Activated naive CD8-positive, alpha-beta T cell treated with anti-CD3 and anti-CD28 coated beads, Interleukin-2, amount 10 ng/mL, durations not matched to agents 7 days and 5 days (primary cell): Measurements from ENCODE around the gene EPHA5. TPM values are rescaled to one million over a fixed set of nuclear protein-coding genes. Genes with fewer than 3 reads are reported as not detected.

Experiments
- ATAC-seq: fragments of 150-1000 bp; cut with Tn5 transposase; one replicate; pipeline ENCODE4 v1.10.0; 2021; ENCODE audit warnings: low read depth, moderate library complexity
- POLR2A ChIA-PET: fragments of 350-600 bp; sonication (Branson Sonifier 250); formaldehyde crosslinking; loops from one replicate; lab custom pipeline; 2021; ENCODE audit warnings: antibody characterized with exemption; lab: Charles Lee
- DNase-seq: peaks from one replicate; pipeline ENCODE4 v3.0.0; 2021
- H3K27ac Mint-ChIP-seq: one replicate; pipeline ENCODE4 v1.8.0; 2022; ENCODE audit warnings: mild to moderate bottlenecking, mixed read lengths
- H3K27me3 Mint-ChIP-seq: one replicate; pipeline ENCODE4 v1.8.0; 2022; ENCODE audit warnings: mild to moderate bottlenecking, moderate library complexity, mixed read lengths
- H3K36me3 Mint-ChIP-seq: one replicate; pipeline ENCODE4 v1.8.0; 2021; ENCODE audit warnings: mild to moderate bottlenecking, mixed read lengths
- H3K4me1 Mint-ChIP-seq: one replicate; pipeline ENCODE4 v1.8.0; 2021; ENCODE audit warnings: mixed read lengths
- H3K4me3 Mint-ChIP-seq: one replicate; pipeline ENCODE4 v1.8.0; 2022; ENCODE audit warnings: mild to moderate bottlenecking, moderate library complexity, mixed read lengths
- H3K9me3 Mint-ChIP-seq: one replicate; pipeline ENCODE4 v1.8.0; 2021; ENCODE audit warnings: mixed read lengths
- total RNA-seq, 2 experiments: library from RNA; stranded (reverse); gene quantifications; one replicate each; pipeline ENCODE4 v1.2.3, GENCODE V29; 2021

Gene EPHA5
- total RNA-seq: not detected

DNA sequence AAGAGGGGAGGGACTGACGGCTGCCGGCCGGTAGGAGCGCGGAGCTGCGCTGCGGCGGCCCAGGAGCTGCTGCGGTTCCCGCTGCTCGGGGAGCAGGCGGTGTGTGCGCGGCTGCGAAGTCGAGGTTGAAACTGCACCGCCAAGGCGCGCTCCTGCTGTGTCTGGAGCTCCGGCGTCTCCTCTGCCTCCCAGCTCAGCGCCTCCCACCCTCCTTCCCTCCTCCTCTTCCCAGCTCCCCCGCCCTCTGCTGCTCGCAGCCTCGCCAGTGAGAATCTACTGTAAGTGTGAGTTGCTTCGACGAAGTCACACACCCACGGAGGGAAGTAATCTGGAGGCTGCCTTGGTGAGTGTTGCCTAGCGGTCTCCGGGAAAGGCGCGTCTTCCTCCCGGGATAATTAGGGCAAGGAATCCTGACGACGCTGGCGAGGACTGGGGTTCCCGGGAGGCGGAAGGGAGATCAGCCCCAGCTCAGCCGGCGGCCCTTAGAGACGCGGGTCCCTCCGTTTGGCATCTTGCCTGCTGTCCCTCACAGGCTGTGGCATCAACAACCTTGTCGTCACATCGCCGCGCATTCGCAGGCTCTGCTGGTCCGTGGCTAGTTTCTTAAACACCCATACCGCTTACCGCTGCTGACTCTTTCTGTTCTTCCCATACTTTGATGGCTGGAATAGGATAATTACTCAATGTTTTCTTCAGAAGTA, at the start of gene EPHA5:
Gene EPHA5 (minus strand): TSS at position 159 of the 701 bp plus-strand sequence. CDS start 747 bp downstream, outside the sequence.
- Mint-ChIP-seq H3K4me3 (no peak within 1 kb of the TSS), H3K27me3 (peaks cover 45% of the 10 kb centered on the region), H3K9me3 (no peaks in the 10 kb centered on the region), H3K4me1 (peaks cover 2% of the 10 kb centered on the region), H3K27ac (no peak within 1 kb of the TSS), H3K36me3 (peaks cover 3% of the 10 kb centered on the region)
- DNase-seq (peak; percentile 34), ATAC-seq (peak; percentile 42)
- POLR2A ChIA-PET: no interaction called here

DNA sequence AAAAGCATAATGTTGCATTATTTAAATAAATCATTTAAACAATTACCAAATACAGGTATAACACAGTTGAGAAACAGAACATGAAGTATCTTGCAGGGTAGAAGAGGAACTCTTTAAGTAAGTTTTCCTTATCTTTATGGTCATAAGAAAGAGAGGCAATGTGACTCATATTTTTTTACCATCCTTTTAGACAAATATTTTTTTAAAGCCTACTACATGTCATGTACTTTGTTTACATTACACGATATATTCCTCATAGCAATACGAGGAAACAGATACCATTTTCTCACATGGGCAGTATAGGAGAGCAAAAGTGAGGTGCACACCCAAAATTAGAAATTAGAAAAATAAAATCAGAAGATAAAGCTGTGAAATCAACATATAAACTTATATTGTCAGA, 49.3 kb upstream of the EPHA5 start:
- H3K36me3 Mint-ChIP-seq: no peaks in the 10 kb centered on the region
- H3K27ac Mint-ChIP-seq: no peak overlapping the region
- no peak overlapping the region for H3K4me3 Mint-ChIP-seq
- no peak for DNase-seq
- no peaks in the 10 kb centered on the region for H3K4me1 Mint-ChIP-seq
- no peak for ATAC-seq
- peaks cover 6% of the 10 kb centered on the region for H3K9me3 Mint-ChIP-seq
- POLR2A ChIA-PET: no interaction called here
- no peaks in the 10 kb centered on the region for H3K27me3 Mint-ChIP-seq

DNA sequence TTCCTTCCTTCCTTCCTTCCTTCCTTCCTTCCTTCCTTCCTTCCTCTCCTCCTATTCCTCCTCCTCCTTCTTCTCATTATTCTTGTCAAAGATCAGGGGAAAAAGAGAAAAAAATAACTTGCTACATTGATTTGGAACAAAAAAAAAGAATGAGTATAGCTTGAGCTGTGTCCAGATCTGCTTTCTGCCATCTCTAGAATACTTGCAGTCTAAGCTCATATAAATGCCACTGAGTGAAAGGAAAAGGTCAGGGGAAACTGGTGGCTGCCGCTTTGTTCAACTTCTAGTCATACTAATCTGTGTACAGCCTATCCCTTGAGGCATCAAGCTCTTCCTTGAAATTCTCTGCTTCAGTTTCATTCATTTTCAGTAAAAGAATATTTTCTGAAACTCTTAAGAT, 28.3 kb upstream of the EPHA5 start:
- POLR2A ChIA-PET: no interaction called here
- DNase-seq: no peak
- ATAC-seq: no peak
- H3K4me1 Mint-ChIP-seq: no peaks in the 10 kb centered on the region
- H3K9me3 Mint-ChIP-seq: no peaks in the 10 kb centered on the region
- H3K4me3 Mint-ChIP-seq: no peak overlapping the region
- H3K27ac Mint-ChIP-seq: no peak overlapping the region
- H3K36me3 Mint-ChIP-seq: no peaks in the 10 kb centered on the region
- no peaks in the 10 kb centered on the region for H3K27me3 Mint-ChIP-seq

DNA sequence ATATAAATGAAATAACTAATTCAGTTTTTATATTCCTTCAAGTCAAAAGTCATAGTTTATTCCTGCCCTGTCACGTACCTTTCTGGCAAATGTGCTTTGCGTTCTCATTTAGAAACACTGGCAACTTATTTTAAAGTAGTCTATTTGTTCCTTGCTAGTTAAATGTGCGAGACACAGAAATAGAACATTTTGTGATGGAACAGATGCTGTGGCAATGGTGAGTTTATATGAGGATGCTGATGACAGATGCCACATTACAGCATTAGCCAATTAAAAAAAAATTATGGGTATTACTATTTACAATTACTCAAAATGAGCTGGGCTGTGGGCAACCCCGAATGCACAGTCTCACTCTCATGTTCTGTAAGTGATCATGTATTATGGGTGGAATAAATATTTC, 26.1 kb upstream of the EPHA5 start:
- ATAC-seq: no peak
- no peaks in the 10 kb centered on the region for H3K27me3 Mint-ChIP-seq
- H3K36me3 Mint-ChIP-seq: no peaks in the 10 kb centered on the region
- no peak overlapping the region for H3K27ac Mint-ChIP-seq
- no peak for DNase-seq
- no peak overlapping the region for H3K4me3 Mint-ChIP-seq
- H3K9me3 Mint-ChIP-seq: peaks cover 1% of the 10 kb centered on the region
- POLR2A ChIA-PET: no interaction called here
- no peaks in the 10 kb centered on the region for H3K4me1 Mint-ChIP-seq

DNA sequence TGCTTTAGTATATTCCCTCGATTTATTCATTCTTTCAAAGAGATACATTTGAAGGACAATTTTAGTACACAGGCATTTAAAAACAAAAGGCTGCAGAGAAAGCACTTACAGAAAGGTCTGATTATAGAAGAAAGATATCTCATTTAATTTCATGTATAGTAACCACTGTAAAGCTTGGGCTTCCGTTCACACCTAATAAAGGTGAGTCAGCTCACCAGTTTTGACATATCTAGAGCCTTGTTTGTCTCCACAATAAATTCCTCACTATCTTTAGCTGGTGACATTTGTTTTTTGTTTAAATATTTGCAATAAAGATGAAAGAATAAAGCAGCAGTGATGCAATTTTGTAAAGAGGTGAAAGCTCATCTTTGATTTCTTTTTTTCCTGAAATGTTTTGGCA, 1.1 kb upstream of the EPHA5 start:
- Mint-ChIP-seq H3K36me3 (peaks cover 3% of the 10 kb centered on the region), H3K27ac (no peak overlapping the region), H3K9me3 (no peaks in the 10 kb centered on the region), H3K4me3 (no peak overlapping the region), H3K4me1 (peaks cover 2% of the 10 kb centered on the region), H3K27me3 (peaks cover 42% of the 10 kb centered on the region)
- POLR2A ChIA-PET: no interaction called here
- ATAC-seq: no peak
- no peak for DNase-seq

DNA sequence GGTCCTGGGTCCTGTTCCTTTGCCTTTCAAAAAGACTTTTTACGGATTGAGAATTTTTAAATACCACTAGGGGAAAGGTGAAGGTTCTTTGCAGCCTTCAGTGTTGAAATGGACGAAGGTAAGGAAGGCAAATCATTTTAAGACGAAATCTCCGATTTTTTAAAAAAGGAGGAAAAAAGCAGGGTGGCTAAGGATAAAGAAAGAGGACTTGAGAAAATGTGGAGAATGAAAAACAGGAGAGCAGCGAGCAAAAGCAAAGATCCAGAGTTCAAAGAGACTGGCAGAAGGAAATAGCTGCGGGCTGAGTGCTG, 314 bp downstream of the EPHA5 start:
- ATAC-seq (no peak), DNase-seq (no peak)
- no peak overlapping the region for H3K27ac Mint-ChIP-seq
- H3K27me3 Mint-ChIP-seq: peaks cover 45% of the 10 kb centered on the region
- POLR2A ChIA-PET: no interaction called here
- H3K9me3 Mint-ChIP-seq: no peaks in the 10 kb centered on the region
- H3K36me3 Mint-ChIP-seq: peaks cover 3% of the 10 kb centered on the region
- no peak overlapping the region for H3K4me3 Mint-ChIP-seq
- peaks cover 2% of the 10 kb centered on the region for H3K4me1 Mint-ChIP-seq

DNA sequence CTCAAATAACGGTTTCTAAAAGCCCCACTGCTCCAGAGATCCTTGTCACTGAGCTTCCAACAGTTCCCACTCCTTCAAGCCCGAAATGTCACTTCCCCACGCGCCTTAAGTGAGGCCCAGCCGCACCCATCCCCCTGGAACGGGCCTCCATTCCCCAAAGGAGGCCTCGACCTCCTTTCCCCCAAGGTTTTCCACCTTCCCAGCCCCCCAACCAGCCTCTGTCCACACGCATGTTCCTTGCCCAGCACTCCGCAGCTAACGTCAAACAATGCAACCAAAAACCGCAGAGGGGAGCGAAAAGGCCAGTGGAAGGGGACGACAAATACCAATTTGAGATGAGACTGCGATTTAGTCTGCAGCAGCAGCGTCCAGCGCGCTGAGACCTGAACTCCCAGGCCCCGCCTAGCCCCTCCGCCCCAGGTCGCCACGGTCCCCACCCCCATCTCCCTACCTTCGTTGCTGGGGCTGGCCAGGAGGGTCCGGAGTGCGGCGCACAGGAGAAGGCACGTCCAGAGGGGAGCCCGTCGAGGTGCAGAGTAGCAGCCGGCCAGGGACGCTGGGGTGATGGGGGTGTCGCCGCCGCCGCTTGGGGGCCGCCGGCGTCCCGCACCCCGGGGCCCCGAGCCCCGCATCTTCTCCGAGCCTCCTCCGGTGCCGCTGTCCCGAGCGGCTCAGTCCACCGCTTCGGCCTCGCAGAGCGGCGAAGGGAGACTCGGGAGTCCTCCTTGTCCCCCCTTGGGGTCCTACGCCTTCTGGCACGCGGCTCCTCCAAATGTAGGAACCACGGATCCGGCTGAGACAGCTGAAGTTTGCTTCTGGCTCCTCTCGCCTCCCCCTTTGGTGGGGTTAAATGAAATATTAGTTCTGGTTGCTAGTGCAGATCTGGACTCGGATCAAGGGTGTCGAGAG, 924 bp downstream of the EPHA5 start:
- Mint-ChIP-seq H3K27ac (no peak overlapping the region), H3K4me1 (peaks cover 2% of the 10 kb centered on the region), H3K27me3 (peaks cover 45% of the 10 kb centered on the region), H3K36me3 (peaks cover 3% of the 10 kb centered on the region), H3K4me3 (no peak overlapping the region), H3K9me3 (no peaks in the 10 kb centered on the region)
- ATAC-seq (no peak), DNase-seq (peak; percentile 27)
- POLR2A ChIA-PET: no interaction called here

DNA sequence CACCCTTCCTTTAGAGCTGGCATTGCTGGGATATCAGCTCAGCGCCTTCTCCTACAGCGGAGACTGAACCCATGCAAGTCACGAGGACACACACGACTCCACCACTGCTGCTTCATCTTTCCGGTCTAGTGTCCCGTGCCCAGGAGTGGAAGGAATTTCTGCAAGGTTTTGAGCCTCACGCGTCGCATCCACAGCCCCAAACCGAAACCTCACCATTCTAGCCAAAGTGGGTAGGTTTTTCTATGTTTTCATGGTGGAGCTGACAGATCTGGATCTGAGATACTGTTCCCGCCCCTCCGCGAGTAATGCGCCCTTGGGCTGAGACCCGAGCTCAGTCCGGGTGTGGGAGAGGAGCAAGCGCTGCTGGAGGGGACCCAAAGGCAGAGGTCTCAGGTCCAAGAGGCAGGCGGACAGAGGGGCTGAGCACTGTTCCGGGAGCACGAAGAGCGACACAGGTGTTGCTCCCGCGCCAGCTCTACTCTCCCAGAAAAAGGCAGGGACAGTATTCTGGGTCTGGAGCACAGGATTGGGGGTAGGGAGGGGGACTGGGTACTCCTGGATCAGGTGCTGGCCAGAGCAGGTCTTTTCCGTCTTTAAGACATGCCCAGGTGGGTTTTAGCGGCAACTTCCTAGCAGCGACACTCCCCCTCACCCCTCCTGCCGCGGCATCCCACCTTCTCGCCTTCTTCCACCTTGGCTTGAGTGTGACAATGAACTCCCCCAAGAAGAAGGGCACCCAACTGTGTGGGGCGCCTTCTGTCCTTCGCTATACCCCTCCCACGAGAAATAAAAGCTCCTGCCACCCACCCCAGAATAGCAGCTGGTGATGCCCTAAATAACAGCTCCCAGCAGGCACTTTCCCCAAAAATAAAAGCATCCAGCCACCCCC, 1.8 kb downstream of the EPHA5 start:
- POLR2A ChIA-PET: no interaction called here
- no peaks in the 10 kb centered on the region for H3K9me3 Mint-ChIP-seq
- ATAC-seq (no peak), DNase-seq (no peak)
- H3K4me3 Mint-ChIP-seq: no peak overlapping the region
- H3K27ac Mint-ChIP-seq: no peak overlapping the region
- H3K4me1 Mint-ChIP-seq: peaks cover 2% of the 10 kb centered on the region
- H3K36me3 Mint-ChIP-seq: peaks cover 3% of the 10 kb centered on the region
- H3K27me3 Mint-ChIP-seq: peaks cover 45% of the 10 kb centered on the region

DNA sequence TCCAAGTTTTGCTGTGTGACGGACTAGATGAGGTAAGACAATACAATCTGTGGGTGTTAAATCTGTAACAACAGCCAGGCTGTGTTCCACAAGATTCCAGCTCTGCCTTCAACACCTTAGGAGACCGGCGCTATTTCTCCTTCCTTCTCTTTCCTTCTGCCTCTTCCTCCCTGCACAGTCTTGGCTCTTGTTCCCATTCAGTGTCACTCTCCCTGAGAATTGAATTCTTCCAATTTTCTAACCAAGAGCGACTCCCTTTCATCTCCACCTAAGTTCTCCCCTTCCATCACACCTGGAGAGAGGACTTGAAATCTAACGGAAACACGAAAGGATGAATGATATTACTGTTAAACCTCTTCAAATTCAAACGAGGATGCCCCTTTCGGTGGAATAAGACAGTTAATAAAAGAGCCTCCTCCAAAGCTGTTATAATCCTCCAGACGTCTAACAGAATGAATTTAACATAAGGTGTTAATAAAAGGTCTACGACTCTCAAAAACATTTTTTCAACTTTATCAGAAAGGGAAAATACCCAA, 2.7 kb downstream of the EPHA5 start:
- peaks cover 2% of the 10 kb centered on the region for H3K4me1 Mint-ChIP-seq
- no peaks in the 10 kb centered on the region for H3K9me3 Mint-ChIP-seq
- H3K4me3 Mint-ChIP-seq: no peak overlapping the region
- peaks cover 45% of the 10 kb centered on the region for H3K27me3 Mint-ChIP-seq
- POLR2A ChIA-PET: no interaction called here
- ATAC-seq: no peak
- no peak for DNase-seq
- H3K36me3 Mint-ChIP-seq: peaks cover 3% of the 10 kb centered on the region
- H3K27ac Mint-ChIP-seq: no peak overlapping the region

DNA sequence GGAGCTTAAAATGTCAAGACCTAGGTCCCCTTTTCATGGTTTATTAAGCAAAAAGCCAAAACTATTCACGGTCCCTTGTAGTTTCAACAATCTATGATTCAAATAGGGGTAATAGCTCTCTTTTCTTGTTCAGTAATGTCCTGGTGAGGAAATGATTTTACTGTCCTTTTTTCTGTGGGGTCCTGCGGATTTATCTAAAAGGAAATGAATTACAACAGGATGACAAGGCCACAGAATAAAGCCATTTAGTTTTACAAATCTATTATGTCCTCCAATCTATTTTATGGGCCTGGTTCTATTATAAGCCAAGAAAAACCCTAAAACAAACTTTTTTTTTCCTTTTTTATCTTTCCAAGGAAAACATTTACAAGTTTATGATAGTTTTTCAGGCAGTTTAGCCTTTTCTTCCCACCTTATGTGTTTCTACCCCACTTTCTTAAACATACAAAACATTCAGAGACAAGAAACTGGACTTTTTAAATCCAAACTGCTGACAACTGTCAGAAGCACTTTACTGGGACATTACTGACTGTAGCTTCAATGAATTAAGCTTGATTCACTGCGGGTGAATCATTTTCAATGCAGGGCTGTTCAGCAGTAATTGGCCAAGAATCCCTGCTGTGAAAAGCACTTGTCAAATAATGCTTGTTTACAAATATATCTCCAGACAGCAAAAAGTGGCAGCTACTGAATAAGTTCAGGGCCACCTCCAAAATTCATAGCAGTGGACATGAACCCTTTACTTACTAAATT, 4.3 kb downstream of the EPHA5 start:
- Mint-ChIP-seq H3K4me3 (no peak overlapping the region), H3K4me1 (peaks cover 2% of the 10 kb centered on the region), H3K9me3 (no peaks in the 10 kb centered on the region), H3K27me3 (peaks cover 38% of the 10 kb centered on the region), H3K27ac (no peak overlapping the region), H3K36me3 (peaks cover 3% of the 10 kb centered on the region)
- ATAC-seq (no peak), DNase-seq (no peak)
- POLR2A ChIA-PET: no interaction called here

DNA sequence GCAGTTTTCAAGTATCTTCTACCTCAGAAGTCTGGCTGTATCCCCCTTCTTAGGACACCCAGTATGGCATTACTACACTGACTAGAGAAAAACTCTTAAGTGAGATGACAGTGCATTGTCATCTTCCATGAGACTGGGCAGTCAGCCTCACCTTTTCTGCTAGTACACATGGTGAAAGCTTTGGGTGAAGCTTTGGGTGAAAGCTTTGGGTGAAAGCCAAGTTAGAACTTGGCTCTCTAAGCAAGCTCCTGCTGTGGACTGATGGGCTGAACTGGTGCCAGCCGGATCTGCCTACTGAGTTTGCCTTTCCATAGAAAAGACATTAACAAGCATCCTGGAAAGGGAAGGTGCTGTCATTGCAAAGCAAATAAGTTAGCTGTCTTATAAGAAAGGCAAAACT, 8.8 kb downstream of the EPHA5 start:
- H3K4me3 Mint-ChIP-seq: no peak overlapping the region
- DNase-seq (no peak), ATAC-seq (no peak)
- no peaks in the 10 kb centered on the region for H3K36me3 Mint-ChIP-seq
- peaks cover 3% of the 10 kb centered on the region for H3K27me3 Mint-ChIP-seq
- H3K9me3 Mint-ChIP-seq: no peaks in the 10 kb centered on the region
- POLR2A ChIA-PET: no interaction called here
- no peaks in the 10 kb centered on the region for H3K4me1 Mint-ChIP-seq
- no peak overlapping the region for H3K27ac Mint-ChIP-seq

DNA sequence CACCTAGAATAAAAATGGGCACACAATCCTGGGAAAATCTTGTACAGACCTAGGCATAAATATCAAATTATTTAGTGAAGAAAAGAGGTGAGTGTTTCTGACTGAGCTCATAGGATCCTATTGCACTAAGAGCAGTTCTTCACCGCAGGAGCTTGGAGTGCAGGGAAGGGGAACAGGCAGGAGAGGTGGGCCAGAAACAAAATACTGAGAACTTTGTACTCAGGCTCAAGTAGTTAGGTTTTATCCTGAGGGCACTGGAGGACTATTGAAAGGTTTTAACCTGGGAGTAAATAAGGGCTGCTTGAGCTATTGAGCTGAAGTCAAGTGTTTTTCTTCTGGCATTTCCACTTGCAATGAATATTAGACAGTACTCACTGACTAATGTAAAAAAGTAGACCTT, 12.2 kb downstream of the EPHA5 start:
- ATAC-seq (no peak), DNase-seq (no peak)
- Mint-ChIP-seq H3K27ac (no peak overlapping the region), H3K4me3 (no peak overlapping the region), H3K4me1 (no peaks in the 10 kb centered on the region), H3K9me3 (no peaks in the 10 kb centered on the region), H3K36me3 (no peaks in the 10 kb centered on the region), H3K27me3 (no peaks in the 10 kb centered on the region)
- POLR2A ChIA-PET: no interaction called here

DNA sequence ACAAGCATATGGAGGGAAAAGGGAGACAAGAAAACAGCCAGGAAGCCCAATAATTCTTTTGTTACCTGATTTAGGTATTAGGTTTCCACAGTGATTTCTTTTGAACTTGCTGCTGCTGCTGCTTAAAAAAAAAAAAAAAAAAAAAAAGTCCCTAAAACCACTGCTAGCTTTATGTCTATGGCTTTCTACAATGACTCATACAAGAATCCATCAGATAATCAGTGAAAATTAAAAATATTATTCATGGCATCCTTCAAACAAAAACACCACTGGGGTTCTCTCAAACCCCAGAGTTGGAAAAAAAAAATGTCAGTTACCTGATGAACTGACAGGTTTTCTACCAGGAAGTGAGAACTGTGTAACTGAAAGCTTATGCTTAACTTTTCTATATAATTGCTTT, 14.3 kb downstream of the EPHA5 start:
- Mint-ChIP-seq H3K4me3 (no peak overlapping the region), H3K9me3 (no peaks in the 10 kb centered on the region), H3K36me3 (no peaks in the 10 kb centered on the region), H3K27me3 (no peaks in the 10 kb centered on the region), H3K27ac (no peak overlapping the region), H3K4me1 (no peaks in the 10 kb centered on the region)
- DNase-seq: no peak
- ATAC-seq: no peak
- POLR2A ChIA-PET: no interaction called here
